H9 (cell line): Measurements from ENCODE around the gene LNX2. TPM values are rescaled to one million over a fixed set of nuclear protein-coding genes. Genes with fewer than 3 reads are reported as not detected.
A peak's percentile ranks its signal among the peaks of the same experiment; 100 is the strongest.

Experiments used
- DNase-seq: peaks from one replicate; pipeline ENCODE4 v3.0.0-alpha.2; 2017
- H2AFZ ChIP-seq: one replicate; pipeline ENCODE4 v1.6.1; 2013; ENCODE audit warnings: mild to moderate bottlenecking, low read length, control low read depth, moderate library complexity
- H2AK5ac ChIP-seq: 2 replicates; pipeline ENCODE4 v1.6.1; 2013; ENCODE audit warnings: low read length, control low read depth, mixed read lengths; ENCODE audit not compliant: insufficient read length
- H2BK120ac ChIP-seq: one replicate; pipeline ENCODE4 v1.6.1; 2013; ENCODE audit warnings: low read depth, mild to moderate bottlenecking, low read length, control low read depth, inconsistent platforms; ENCODE audit not compliant: poor library complexity, severe bottlenecking
- H2BK12ac ChIP-seq: 2 replicates; pipeline ENCODE4 v1.6.1; 2013; ENCODE audit warnings: low read length, control low read depth, mixed read lengths, low read depth; ENCODE audit not compliant: insufficient read length
- H2BK15ac ChIP-seq: 2 replicates; pipeline ENCODE4 v1.6.1; 2013; ENCODE audit warnings: low read depth, low read length, control low read depth
- H2BK20ac ChIP-seq: one replicate; pipeline ENCODE4 v1.6.1; 2013; ENCODE audit warnings: low read depth, mild to moderate bottlenecking, low read length, control low read depth, inconsistent platforms; ENCODE audit not compliant: poor library complexity, severe bottlenecking
- H2BK5ac ChIP-seq: 2 replicates; pipeline ENCODE4 v1.6.1; 2013; ENCODE audit warnings: low read length, control low read depth, mixed read lengths; ENCODE audit not compliant: insufficient read length
- H3K14ac ChIP-seq: 2 replicates; pipeline ENCODE4 v1.6.1; 2013; ENCODE audit warnings: low read length, control low read depth; ENCODE audit not compliant: insufficient read depth
- H3K18ac ChIP-seq: 2 replicates; pipeline ENCODE4 v1.6.1; 2013; ENCODE audit warnings: low read depth, mild to moderate bottlenecking, mixed read lengths, low read length, control low read depth; ENCODE audit not compliant: insufficient read length
- H3K23ac ChIP-seq: 2 replicates; pipeline ENCODE4 v1.6.1; 2013; ENCODE audit warnings: low read length, control low read depth, mixed read lengths, low read depth; ENCODE audit not compliant: insufficient read length
- H3K23me2 ChIP-seq: 2 replicates; pipeline ENCODE4 v1.6.1; 2013; ENCODE audit warnings: low read depth, mild to moderate bottlenecking, mixed read lengths, low read length, control low read depth; ENCODE audit not compliant: insufficient read length, poor library complexity, severe bottlenecking
- H3K27ac ChIP-seq: 2 replicates; pipeline ENCODE4 v1.5.1; 2013; ENCODE audit warnings: low read length, control low read depth, mixed read lengths, low read depth; ENCODE audit not compliant: insufficient read length
- H3K27me3 ChIP-seq: 2 replicates; pipeline ENCODE4 v1.6.1; 2013; ENCODE audit warnings: low read length, control low read depth, inconsistent platforms; ENCODE audit not compliant: insufficient read depth
- H3K4ac ChIP-seq: 2 replicates; pipeline ENCODE4 v1.6.1; 2013; ENCODE audit warnings: low read depth, mild to moderate bottlenecking, control low read depth, inconsistent platforms, low read length, moderate library complexity
- H3K4me1 ChIP-seq: 2 replicates; pipeline ENCODE4 v1.6.1; 2013; ENCODE audit warnings: low read length, control low read depth, inconsistent platforms; ENCODE audit not compliant: insufficient read depth
- H3K4me2 ChIP-seq: 2 replicates; pipeline ENCODE4 v1.6.1; 2013; ENCODE audit warnings: low read length, control low read depth, mixed read lengths; ENCODE audit not compliant: insufficient read length, insufficient read depth
- H3K56ac ChIP-seq: 2 replicates; pipeline ENCODE4 v1.6.1; 2013; ENCODE audit warnings: low read depth, mild to moderate bottlenecking, mixed read lengths, low read length, control low read depth; ENCODE audit not compliant: insufficient read length
- H3K79me1 ChIP-seq: 2 replicates; pipeline ENCODE4 v1.6.1; 2013; ENCODE audit warnings: low read depth, mild to moderate bottlenecking, moderate library complexity, low read length, control low read depth, inconsistent platforms; ENCODE audit not compliant: insufficient read depth, poor library complexity, severe bottlenecking
- H3K79me2 ChIP-seq: 2 replicates; pipeline ENCODE4 v1.6.1; 2013; ENCODE audit warnings: low read length, control low read depth, inconsistent platforms; ENCODE audit not compliant: insufficient read depth
- H3K9ac ChIP-seq: 2 replicates; pipeline ENCODE4 v1.6.1; 2013; ENCODE audit warnings: low read length, control low read depth, mixed read lengths; ENCODE audit not compliant: insufficient read length; ENCODE audit errors: extremely low read depth
- H3K9me3 ChIP-seq: one replicate; pipeline ENCODE4 v1.6.1; 2013; ENCODE audit warnings: low read depth, low read length, inconsistent platforms; ENCODE audit not compliant: control insufficient read depth
- H3T11ph ChIP-seq: one replicate; pipeline ENCODE4 v1.6.1; 2013; ENCODE audit warnings: mild to moderate bottlenecking, low read length, control low read depth, inconsistent platforms
- H4K20me1 ChIP-seq: one replicate; pipeline ENCODE4 v1.6.1; 2013; ENCODE audit not compliant: control insufficient read depth, insufficient read length, insufficient read depth
- H4K5ac ChIP-seq: 2 replicates; pipeline ENCODE4 v1.6.1; 2013; ENCODE audit warnings: low read depth, mild to moderate bottlenecking, mixed read lengths, low read length, control low read depth; ENCODE audit not compliant: insufficient read length
- H4K8ac ChIP-seq: replicated peaks from 2 replicates; pipeline ENCODE4 v1.6.1; 2013; ENCODE audit warnings: low read length, control low read depth, mixed read lengths, low read depth; ENCODE audit not compliant: insufficient read length
- H4K91ac ChIP-seq: 2 replicates; pipeline ENCODE4 v1.6.1; 2013; ENCODE audit warnings: low read depth, mild to moderate bottlenecking, moderate library complexity, mixed read lengths, low read length, control low read depth; ENCODE audit not compliant: insufficient read length
- H3K27ac Mint-ChIP-seq, 3 experiments: 2 replicates in 2 of 3; 3 replicates in 1 of 3; pipeline ENCODE4 v1.8.0; 2020 to 2021; ENCODE audit warnings: mixed read lengths in 3 of 3, mild to moderate bottlenecking in 1 of 3, moderate library complexity in 1 of 3
- H3K27me3 Mint-ChIP-seq: 2 replicates; pipeline ENCODE4 v1.8.0; 2021; ENCODE audit warnings: low read depth, mild to moderate bottlenecking, moderate library complexity, mixed read lengths
- H3K36me3 Mint-ChIP-seq, 3 experiments: 2 replicates in 2 of 3; 3 replicates in 1 of 3; pipeline ENCODE4 v1.8.0; 2020 to 2021; ENCODE audit warnings: low read depth in 3 of 3, mixed read lengths in 3 of 3; ENCODE audit not compliant: insufficient read depth in 1 of 3
- H3K4me1 Mint-ChIP-seq, 2 experiments: 2 replicates each; pipeline ENCODE4 v1.8.0; 2020; ENCODE audit warnings: mixed read lengths in 2 of 2
- H3K4me3 Mint-ChIP-seq, 2 experiments: 2 replicates in 1 of 2; 3 replicates in 1 of 2; pipeline ENCODE4 v1.8.0; 2020 to 2021; ENCODE audit warnings: mild to moderate bottlenecking in 2 of 2, mixed read lengths in 2 of 2, moderate library complexity in 1 of 2
- H3K9me3 Mint-ChIP-seq, 2 experiments: 2 replicates in 1 of 2; 3 replicates in 1 of 2; pipeline ENCODE4 v1.8.0; 2020; ENCODE audit warnings: mild to moderate bottlenecking in 2 of 2, mixed read lengths in 2 of 2, moderate library complexity in 1 of 2
- CTCF ChIP-seq: fragments of 200-600 bp; sonication (generic); conservative IDR thresholded peaks from 3 replicates; pipeline ENCODE4 v1.8.0; 2021; ENCODE audit warnings: antibody characterized with exemption, mild to moderate bottlenecking
- WGBS: extraction: QIAGEN DNeasy Blood & Tissue Kit; methylation state at CpG from one replicate; pipeline ENCODE4 v1.1.7; 2013; ENCODE audit warnings: missing lambda C conversion rate, low lambda C conversion rate, mixed read lengths; ENCODE audit not compliant: insufficient read length; ENCODE audit errors: extremely low coverage; 5-methylcytosine and 5-hydroxymethylcytosine counted together
- total RNA-seq: library from RNA; stranded (reverse); gene quantifications from 2 replicates; pipeline ENCODE4 v1.2.1, GENCODE V29; 2021

Gene LNX2
- total RNA-seq, 1 experiment from 2014 or later: 12.4 TPM

- H3K4me1 Mint-ChIP-seq: peaks cover 38 to 40% of the 10 kb centered on the region in 2 experiments
- Histone ChIP-seq H3K9ac (no peak overlapping the region), H2BK12ac (no peak overlapping the region), H3K14ac (no peak overlapping the region), H3K23ac (no peak overlapping the region), H3K9me3 (no peaks in the 10 kb centered on the region), H3K4me2 (no peak overlapping the region), H2BK5ac (no peak overlapping the region), H4K20me1 (no peaks in the 10 kb centered on the region), H2AK5ac (no peak overlapping the region), H2BK120ac (no peak overlapping the region), H2AFZ (no peak overlapping the region), H3K18ac (no peak overlapping the region), H4K5ac (no peak overlapping the region), H2BK15ac (no peak overlapping the region), H3T11ph (no peak overlapping the region), H4K8ac (no peak overlapping the region), H3K79me1 (peaks cover 3% of the 10 kb centered on the region), H4K91ac (no peak overlapping the region), H3K27me3 (no peaks in the 10 kb centered on the region), H3K56ac (no peak overlapping the region), H3K23me2 (peaks cover 15% of the 10 kb centered on the region), H3K79me2 (peaks cover 22% of the 10 kb centered on the region; the same call in 1 of the 2 replicates), H2BK20ac (no peak overlapping the region), H3K4me1 (peaks cover under 1% of the 10 kb centered on the region; the same call in 1 of the 2 replicates), H3K27ac (no peak overlapping the region), H3K4ac (no peak overlapping the region)
- no peak for DNase-seq
- no CpG with 5 or more reads among the region's 3 CpGs for WGBS
- H3K36me3 Mint-ChIP-seq: peaks cover 23 to 32% (median 28%) of the 10 kb centered on the region in 3 experiments
- H3K9me3 Mint-ChIP-seq: no peaks in the 10 kb centered on the region
- no peak for TF ChIP-seq CTCF
- H3K27me3 Mint-ChIP-seq: no peaks in the 10 kb centered on the region; the same call in 1 of the 2 replicates
- H3K27ac Mint-ChIP-seq: no peak overlapping the region
- peak overlapping the region in 1 of 2 experiments; percentile 83; a peak in 1 of 5 replicates for H3K4me3 Mint-ChIP-seq
These were observed 3.7 kb upstream of the LNX2 start for GRCh38 chr13:27624071-27624470.
